HG02678 (cell line): ENCODE results near the gene SIRT3.

Experiments used
- ATAC-seq: cut with Tn5 transposase; IDR thresholded peaks from one replicate; pipeline ENCODE4 v1.9.1; 2021; ENCODE audit warnings: mild to moderate bottlenecking, moderate library complexity; ENCODE audit not compliant: unreplicated experiment

SIRT3 gene

DNA sequence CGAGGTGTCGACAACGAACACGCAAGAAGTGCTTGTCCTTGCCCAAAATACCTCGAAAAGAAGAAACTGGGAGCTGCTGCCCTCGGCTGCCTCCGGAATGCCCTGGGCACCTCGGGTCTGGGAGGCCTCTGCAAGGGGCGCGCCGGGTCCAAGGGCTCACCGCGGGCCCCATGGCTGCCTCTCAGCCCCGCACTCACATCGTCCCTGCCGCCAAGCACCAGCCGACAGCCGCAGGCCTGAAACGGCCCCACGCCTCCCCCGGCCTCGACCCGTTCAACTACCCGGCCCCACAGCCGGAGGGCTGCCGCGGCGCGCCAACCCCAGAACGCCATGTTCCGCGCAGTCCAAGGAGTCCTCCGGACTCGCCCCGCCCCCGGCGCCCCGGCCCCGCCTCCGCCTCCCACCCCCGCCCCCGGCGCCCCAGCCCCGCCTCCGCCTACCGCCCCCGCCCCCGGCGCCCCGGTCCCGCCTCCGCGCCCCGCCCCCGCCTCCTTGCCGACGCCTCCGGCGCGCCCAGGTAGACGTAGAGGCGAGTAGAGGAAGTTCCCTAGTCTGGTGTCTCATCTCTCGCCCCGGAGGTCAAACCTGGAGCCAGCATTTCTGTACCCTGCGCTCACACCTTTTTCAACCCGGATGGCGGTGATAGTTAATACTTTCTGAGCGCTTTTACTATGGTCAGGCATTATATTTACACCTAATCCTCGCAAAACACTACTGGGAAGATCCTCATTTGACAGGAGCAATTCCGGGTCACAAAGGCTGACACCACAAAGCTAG lies at the start of gene SIRT3:
TSS of gene SIRT3 (minus strand) at position 346 of the 777 bp plus-strand sequence. CDS start at position 332, 14 bp downstream.
- ATAC-seq, result peak; percentile 78

DNA sequence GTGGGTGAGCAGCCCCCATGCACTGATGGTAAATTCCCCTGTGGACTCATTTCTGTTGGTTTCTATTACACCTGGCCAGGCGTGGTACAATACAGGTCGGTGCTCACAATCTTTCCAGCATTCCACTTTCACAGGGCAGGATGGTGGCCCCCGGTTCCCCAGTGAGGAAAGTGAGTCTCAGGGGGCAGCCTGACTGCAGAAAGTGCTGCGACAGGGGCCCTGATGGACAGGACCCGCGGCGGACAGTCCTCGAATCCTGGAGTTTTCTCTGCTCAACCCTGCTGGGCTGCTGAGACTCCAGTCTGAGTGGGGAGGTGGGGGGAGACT lies 49.7 kb upstream of the SIRT3 start:
- no peak for ATAC-seq

DNA sequence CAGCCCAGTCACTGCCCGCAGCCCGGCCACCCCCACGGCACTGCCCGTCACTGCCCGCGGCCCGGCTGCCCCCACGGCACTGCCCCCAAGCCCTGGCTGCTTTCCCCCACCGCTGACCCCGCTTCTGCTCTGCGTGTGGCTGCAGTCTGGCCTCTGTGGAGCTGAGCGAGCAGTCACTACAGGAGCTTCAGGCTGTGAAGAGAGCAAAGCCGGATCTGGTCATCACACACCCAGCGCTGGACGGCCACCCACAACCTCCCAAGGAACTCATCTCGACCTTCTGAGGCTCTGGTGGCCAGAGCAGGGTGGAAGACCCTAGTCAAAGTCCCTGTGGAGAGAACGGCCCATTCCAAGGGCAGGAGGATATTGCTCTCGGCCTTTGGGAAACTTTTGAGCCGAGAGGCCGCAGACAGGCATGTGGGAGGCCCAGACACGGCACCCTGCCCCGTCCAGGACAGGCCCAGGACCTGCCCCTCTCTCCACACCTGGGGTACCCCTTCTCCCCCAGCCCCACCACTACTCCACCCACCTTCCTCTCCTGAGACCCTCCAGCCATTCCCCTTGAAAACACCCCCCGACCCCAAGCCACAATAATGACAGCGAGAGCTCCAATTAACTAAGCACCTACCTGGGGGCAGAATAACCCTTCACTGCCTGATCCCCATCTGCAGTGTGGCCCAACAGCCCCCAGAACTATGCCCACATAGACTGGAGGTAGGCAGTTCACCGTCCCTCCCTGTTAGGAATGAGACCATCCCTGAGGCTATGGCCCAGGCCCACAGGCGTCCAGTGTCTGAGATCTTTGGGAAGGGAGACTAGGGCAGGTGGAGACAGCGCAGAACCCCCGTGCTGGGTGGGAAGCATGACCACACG lies 49.1 kb upstream of the SIRT3 start:
- no peak for ATAC-seq

DNA sequence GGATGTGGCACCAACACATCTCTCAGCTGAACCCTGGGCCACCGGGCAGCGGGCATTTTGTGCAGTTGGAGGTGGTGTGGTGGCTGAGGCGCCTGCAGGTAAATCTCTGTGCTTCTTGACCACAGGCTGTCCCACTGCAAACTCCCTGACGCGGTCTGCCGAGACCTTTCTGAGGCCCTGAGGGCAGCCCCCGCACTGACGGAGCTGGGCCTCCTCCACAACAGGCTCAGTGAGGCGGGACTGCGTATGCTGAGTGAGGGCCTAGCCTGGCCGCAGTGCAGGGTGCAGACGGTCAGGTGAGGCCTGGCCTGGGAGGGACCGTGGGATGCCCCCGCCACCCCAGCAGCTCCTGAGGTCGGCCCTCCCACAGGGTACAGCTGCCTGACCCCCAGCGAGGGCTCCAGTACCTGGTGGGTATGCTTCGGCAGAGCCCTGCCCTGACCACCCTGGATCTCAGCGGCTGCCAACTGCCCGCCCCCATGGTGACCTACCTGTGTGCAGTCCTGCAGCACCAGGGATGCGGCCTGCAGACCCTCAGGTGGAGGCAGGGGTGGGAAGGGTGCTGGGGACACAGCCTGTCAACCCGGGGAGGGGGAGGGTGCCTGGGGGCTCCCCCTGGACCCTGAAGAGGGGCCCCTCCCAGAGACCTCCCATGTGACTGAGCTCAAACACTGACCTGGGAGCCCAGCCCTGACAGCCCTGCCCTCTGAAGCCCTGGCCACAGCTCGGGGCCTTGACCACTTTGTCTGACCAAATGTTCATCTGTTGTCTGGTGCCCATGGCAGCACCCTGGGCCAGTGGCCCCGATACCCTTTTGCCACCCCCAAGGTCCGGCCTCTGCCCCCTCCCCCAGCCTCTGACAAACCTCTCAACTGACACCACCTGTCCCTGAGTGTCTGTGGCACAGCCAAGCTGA lies 48.2 kb upstream of the SIRT3 start:
- no peak for ATAC-seq

DNA sequence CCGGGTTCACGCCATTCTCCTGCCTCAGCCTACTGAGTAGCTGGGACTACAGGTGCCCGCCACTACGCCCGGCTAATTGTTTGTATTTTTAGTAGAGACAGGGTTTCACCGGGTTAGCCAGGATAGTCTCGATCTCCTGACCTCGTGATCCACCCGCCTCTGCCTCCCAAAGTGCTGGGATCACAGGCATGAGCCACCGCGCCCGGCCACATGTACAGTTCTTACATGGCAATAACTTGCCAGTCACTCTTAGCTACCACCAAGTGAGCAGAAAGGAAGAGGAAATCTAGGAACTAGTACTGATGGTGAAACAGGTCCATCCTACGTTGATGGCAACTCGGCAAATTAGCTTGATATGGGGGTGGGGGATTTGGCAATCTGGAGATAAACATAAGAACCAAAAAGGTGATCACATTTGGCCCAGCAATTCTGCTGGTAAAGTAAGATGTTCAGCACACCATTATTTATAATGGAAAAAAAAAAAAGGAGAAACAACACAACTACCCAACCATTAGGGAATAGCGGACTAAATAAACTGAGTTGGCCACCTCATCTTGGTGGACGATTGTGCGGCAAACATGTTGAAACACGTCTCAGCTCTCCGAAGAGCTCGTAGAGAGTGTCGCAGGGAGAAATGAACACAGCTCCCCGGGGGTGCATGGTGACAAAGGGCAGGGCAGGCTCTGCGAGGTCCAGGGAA lies 47.4 kb upstream of the SIRT3 start:
- no peak for ATAC-seq

DNA sequence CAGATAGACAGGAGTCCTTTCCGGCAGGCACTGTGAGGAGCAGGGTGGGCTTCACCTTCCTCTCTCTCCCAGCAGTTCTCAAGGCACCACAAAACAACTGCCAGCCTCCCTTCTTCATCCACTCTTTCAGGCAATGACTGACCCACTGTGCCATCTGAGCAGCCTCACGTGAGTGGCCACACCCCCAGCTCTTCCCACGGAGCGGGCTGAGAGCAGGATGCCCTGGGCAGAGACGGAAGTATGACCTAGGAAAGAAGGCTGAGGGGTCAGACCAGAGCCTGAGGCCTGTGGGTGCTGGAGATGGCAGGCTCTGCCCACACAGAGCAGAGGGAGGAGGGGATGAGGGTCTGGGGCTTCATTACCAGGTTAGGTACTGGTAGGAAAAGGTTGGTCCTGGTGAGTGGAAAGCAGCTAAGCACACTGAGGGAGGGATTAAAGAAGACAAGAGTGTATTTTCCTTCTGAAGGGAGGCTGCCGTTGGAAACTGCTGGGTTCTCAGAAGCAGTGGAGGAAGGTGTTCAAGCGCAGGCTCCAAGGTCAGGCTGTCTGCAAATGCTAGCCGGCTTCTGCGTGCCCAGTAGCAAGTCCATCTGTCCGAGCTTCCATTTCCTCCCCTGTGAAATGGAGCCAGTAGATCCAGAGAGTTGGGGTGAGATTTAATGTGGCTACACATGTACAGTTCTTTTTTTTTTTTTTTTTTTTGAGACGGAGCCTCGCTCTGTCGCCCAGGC lies 46.7 kb upstream of the SIRT3 start:
- no peak for ATAC-seq

DNA sequence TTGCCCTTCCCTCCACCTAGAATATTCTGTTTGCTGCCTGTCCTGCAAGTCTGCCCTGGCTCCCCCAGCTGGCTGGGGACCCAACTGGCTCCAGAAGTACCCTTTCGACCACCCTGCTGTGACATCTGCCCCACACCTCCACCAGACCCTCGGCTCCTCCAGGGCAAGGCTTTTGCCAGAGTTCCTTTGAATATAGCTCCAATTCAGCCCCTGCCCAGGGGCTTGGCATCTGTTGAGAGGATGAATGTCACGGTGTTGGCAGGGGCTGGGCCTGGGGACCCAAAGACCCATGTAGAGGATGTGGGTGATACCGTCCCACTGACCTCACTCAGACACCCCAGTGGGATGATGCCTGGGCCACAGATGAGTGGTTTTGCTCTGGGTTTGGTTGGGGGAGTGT lies 46.0 kb upstream of the SIRT3 start:
- ATAC-seq, result no peak

DNA sequence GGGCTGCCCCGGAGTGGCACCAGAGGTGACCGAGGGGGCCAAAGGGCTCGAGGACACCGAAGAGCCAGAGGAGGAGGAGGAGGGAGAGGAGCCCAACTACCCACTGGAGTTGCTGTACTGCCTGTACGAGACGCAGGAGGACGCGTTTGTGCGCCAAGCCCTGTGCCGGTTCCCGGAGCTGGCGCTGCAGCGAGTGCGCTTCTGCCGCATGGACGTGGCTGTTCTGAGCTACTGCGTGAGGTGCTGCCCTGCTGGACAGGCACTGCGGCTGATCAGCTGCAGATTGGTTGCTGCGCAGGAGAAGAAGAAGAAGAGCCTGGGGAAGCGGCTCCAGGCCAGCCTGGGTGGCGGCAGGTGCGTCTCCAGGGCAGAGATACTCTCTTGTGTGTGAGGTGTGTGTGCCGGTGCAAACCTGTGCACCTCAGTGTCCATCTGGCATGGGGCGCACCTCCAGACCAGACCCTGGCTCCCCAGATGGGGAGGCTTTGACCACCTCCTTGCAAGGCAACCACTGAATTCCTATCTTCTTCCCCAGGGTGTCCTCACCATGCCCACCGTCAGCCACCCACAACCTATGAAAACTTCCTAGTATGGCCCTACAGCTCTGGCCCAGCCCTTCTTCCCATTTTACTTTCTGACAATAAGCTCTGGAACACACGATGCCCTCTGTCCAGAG lies 45.5 kb upstream of the SIRT3 start:
- no peak for ATAC-seq

DNA sequence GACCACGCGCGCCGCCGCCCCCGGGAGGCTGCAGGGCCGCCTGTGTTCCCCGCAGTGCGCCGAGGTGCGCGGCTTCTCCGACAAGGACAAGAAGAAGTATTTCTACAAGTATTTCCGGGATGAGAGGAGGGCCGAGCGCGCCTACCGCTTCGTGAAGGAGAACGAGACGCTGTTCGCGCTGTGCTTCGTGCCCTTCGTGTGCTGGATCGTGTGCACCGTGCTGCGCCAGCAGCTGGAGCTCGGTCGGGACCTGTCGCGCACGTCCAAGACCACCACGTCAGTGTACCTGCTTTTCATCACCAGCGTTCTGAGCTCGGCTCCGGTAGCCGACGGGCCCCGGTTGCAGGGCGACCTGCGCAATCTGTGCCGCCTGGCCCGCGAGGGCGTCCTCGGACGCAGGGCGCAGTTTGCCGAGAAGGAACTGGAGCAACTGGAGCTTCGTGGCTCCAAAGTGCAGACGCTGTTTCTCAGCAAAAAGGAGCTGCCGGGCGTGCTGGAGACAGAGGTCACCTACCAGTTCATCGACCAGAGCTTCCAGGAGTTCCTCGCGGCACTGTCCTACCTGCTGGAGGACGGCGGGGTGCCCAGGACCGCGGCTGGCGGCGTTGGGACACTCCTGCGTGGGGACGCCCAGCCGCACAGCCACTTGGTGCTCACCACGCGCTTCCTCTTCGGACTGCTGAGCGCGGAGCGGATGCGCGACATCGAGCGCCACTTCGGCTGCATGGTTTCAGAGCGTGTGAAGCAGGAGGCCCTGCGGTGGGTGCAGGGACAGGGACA lies 44.8 kb upstream of the SIRT3 start:
- ATAC-seq, result no peak

DNA sequence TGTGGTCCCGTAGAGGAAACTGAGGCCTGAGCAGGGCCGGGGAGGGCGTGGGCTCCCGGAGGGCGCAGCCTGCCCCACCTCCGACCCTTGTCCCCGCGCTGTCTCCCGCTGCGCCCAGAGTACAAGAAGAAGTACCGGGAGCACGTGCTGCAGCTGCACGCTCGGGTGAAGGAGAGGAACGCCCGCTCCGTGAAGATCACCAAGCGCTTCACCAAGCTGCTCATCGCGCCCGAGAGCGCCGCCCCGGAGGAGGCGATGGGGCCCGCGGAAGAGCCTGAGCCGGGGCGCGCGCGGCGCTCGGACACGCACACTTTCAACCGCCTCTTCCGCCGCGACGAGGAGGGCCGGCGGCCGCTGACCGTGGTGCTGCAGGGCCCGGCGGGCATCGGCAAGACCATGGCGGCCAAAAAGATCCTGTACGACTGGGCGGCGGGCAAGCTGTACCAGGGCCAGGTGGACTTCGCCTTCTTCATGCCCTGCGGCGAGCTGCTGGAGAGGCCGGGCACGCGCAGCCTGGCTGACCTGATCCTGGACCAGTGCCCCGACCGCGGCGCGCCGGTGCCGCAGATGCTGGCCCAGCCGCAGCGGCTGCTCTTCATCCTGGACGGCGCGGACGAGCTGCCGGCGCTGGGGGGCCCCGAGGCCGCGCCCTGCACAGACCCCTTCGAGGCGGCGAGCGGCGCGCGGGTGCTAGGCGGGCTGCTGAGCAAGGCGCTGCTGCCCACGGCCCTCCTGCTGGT lies 44.0 kb upstream of the SIRT3 start:
- no peak for ATAC-seq

DNA sequence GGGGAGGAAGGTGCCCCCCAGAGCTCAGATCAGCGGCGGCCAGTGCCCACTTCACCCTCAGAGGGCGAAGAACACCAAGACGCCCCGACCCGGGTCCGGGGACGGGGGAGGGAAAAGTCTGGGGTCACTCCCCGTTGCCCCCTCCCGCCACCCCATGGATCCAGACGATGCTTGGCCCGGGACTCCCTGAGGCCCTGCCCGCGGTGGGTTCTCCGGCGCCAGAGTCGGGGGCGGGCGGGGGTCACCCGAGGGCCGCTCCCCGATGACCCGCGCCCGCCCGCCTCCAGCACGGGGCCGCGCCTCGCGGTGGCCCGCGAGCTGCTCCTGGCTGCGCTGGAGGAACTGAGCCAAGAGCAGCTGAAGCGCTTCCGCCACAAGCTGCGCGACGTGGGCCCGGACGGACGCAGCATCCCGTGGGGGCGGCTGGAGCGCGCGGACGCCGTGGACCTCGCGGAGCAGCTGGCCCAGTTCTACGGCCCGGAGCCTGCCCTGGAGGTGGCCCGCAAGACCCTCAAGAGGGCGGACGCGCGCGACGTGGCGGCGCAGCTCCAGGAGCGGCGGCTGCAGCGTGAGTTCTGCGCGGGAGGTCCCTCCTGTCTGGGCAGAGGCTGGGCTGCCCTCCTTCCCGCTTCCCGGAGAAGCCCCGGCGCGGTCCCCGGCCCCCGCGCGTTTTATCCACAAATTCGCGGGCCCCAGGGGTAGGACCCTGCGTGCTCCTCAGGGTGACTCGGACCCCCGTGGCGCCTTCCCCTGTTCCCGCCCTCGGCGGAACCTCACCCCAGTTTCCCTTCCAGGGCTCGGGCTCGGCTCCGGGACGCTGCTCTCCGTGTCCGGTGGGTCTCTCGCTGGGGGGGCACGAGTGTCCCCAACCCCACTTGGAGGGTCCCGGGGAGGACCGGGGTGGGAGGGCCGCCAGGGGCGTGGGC lies 43.2 kb upstream of the SIRT3 start:
- no peak for ATAC-seq

DNA sequence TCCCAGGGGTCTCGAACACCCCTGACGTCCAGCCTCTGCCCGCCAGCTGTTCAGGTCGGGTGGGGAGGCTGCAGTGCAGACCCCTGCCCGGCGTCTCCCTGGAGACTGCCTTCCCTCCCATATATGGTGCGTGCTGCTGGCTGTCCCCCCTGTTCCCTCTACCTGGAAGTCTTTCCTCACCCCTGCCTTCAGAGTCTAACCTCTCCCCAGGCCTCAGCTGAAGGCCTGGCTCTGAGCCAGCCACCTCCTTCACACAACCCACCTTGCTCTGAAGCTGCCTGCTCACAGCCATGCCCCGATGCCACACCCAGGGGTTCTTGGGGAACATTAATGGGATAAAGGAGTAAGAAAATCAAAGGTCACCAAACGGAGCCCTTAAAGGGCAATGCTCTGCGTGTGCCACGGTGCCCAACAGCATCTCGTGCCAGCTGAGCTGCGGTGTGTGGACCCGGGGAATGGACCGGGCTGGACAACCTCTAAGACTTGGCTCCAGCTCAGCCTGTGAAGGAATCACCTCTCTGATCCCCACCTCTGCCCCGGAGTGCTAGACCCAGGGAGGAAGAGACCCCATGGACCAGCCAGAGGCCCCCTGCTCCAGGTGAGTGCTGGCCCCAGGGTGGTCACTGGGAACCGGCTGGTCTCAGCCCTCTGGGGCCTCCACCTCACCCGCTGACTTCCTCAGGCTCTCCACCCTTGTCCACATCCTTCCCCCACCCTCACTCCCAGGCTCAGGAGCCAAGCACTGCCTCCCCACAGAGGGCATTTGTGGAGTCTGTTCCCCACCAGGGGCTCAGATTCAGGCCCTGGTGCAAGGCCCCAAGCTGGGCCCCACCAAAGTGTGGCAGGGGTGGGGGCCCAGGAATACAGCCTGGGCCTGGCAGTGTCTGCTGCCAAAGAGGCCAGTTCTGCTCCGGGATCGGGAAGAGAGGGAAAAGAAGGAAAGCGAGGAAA lies 42.1 kb upstream of the SIRT3 start, which contains the start of gene NLRP6:
TSS of gene NLRP6 (plus strand) at position 407 of the 951 bp plus-strand sequence. CDS start at position 570, 163 bp downstream.
- ATAC-seq, result no peak

DNA sequence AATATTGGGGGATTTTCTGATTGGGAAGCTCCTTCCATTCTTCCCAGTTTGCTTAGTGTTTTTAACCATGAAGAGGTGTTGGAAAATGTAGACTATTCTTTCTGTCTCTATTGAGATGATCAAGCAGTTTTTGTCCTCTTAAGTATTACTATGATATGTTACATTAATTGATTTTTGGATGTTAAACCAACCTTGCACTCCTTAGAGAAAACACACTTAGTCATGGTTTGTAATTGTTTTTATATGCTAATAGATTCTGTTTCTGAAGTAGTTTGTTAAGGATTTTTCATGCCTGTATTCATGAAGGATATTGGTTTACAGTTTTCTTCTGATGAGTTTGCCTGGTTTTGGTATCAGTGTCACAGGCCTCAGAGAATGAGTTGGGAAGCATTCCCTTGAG lies 40.1 kb upstream of the SIRT3 start:
- no peak for ATAC-seq

DNA sequence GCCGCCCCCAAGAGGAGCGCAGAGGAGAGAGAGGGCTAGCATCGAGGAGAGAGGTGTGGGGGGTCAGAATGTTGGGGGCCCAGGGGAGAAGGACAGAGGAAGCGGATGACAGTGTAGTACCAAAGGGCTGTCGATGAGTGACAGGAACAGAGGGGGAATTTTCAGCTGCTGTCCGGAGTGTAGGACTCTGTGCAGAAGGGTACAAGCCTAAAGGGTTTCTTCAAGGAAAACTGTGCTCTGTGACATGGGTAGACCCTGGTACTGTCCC lies 36.7 kb upstream of the SIRT3 start:
- ATAC-seq, result no peak

DNA sequence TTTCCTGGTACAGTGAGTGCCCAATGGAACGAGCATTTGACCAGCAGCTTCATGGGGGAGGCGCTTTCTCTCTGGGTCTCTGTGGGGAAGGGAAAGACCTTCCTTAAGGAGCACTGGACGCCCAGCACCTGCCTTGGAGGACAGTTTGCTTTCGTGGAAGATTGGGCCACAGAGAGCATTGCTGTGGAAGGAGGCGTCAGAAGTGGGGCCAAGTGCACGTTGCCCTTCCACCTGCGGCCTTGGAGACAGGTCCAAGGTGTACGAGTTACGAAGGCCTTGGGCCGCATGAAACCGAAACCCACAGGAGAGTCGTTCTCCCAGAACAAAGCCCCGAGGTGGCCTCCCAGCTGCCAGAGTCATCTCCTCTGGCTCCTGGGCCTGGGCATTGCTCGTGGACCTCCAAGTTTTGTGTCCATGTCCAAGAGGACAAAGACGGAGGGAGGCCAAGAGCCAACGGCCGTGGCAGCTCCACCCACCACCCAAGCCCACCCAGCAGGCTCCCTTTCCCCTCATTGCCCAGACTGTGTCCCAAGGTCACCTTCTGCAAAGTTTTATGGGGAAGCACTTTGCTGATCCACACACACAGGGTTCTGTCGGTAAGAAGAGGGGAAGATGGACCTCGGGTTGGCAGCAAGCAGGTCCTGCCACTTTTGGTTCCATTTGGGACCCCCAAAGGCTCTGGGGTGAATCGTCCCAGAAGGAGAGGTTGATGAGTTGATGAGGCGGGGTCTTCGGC lies 36.2 kb upstream of the SIRT3 start:
- ATAC-seq, result no peak
